HG02852 (cell line): ENCODE measurements around the gene RIC1.
A peak's percentile ranks its signal among the peaks of the same experiment; 100 is the strongest.
"Not testable (repeated sequence)": the region's sequence is repeated elsewhere in the genome, so short reads cannot be mapped to it uniquely, and the experiment has no call there.

Experiments
- ATAC-seq: cut with Tn5 transposase; IDR thresholded peaks from one replicate; pipeline ENCODE4 v1.9.1; 2021; ENCODE audit warnings: mild to moderate bottlenecking, moderate library complexity; ENCODE audit not compliant: unreplicated experiment

The RIC1 gene

DNA sequence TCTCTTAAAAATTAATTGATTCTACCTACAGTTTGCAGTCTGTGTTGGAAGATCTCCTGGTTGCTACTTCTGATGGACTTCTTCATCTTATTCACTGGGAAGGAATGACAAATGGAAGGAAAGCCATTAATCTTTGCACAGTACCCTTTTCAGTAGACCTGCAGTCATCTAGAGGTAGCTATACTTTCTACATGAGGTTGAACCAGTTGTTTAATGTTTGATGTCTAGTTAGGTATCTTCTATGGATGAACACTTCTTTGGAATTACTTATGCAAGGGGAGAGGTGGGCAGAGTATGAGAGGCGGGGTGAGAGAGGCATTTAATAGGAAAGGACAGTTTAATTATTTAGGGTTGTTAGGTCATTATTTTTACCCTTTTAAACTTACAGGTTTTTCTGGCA lies 91.2 kb downstream of the RIC1 start:
- ATAC-seq, result no peak

DNA sequence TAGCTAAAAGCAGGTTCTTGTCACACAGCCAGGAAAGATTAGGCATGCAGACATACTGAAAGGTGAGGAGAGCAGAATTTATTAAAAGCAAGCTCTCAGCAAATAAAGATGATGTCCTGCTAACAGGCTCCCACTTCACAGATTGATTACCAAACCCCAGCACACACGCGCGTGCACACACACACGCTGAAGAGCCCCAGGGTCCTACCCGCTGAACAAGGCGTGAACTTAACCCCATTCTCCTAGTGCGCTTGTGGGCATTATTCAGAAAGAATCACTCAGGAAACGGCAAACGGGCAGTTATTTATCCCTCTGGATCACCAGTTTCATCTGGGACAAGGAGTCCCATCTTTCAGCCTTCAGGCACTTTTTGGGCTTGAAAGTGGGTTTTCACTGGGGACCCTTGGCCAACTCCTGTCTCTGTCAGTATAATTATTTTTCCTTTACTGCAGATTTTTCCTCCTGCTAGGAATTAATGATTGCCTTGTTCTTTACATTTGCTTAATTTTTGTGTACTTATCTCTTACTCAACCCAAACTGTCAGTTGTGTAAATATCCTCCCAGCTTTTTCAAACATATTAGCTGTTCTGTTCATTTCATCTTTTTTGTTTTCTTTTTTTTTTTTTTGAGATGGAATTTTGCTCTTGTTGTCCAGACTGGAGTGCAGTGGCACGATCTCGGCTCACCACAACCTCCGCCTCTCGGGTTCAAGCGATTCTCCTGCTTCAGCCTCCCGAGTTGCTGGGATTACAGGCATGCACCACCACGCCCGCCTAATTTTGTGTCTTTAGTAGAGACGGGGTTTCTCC lies 92.6 kb downstream of the RIC1 start:
- no peak for ATAC-seq

GRCh38 chr9:5722679-5723078 lies 93.8 kb downstream of the RIC1 start:
- ATAC-seq, result not testable (repeated sequence)

GRCh38 chr9:5735072-5735471 lies 106.2 kb downstream of the RIC1 start:
- no peak for ATAC-seq

DNA sequence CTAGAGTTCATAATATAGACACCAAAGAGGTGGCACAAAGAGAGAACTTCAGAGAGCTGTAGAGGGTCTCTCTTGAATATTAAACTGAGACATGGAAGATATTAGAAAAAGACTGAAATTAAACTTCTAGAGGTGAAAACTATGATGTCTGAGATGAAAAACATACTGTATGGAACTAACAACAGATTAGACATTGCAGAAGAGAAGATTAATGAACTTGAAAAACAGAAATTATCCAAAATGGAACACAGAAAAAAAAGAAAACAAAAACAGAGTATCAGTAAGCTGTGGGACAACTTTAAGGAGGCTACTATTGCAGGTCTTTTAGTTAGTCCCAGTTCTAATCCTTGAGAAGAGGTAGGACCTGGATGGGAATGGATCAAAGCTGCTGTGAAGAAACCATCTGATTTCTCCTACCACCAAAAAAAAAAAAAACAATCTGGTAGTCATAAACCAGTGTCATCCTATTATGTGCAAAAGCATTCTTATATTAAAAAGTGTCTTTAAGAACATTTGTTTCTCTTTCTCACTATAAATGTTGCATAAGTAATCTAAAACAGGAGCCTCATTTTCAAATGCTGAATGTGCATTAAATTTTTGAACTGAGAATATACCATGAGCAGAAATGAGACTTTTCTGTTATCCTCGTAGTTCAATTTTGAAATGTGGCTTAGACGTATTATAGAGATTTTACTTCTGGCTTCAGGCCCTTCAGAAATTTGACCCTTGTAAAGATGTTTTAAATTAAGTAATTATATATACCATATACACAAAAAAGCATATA lies 107.8 kb downstream of the RIC1 start:
- ATAC-seq, result no peak

DNA sequence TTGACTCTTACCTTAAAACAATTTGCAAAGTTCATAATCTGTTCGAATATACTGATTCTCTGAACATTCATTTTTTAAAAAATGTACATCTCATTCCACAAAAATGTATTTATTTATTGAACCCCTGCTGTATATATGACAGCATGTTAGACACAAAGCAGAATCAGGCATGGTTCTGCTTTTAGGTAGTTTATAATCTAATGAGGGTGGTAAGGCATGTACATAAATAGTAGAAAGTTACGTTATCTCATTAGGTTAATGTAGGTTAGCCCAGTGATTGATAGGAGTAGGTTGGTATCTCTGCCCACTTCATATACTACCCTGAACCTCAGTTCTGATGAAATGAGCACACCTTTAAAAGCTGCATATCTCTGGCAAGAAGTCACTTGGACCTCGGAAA lies 114.2 kb downstream of the RIC1 start:
- no peak for ATAC-seq

GRCh38 chr9:5748438-5748837 lies 119.5 kb downstream of the RIC1 start:
- no peak for ATAC-seq

DNA sequence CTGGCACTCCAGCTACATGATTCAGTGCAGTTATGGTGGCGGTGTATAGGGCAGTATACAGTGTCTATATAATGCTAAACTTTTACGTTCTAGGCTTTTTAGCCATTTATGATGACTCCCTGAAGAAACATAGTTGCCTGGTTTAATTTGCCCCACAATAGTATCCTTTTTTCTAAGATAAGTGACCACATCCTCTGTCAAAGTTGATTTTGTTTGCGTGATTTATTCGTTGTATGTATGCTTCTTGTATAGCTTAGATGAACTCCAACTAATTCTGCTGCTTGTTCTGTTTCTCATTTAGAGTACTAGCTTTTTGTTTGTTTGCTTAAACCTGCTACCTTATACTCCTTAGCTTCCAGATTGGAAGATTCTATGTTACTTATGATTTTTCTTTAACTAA lies 120.4 kb downstream of the RIC1 start:
- no peak for ATAC-seq

GRCh38 chr9:5750569-5750968 lies 121.7 kb downstream of the RIC1 start:
- ATAC-seq, result no peak

DNA sequence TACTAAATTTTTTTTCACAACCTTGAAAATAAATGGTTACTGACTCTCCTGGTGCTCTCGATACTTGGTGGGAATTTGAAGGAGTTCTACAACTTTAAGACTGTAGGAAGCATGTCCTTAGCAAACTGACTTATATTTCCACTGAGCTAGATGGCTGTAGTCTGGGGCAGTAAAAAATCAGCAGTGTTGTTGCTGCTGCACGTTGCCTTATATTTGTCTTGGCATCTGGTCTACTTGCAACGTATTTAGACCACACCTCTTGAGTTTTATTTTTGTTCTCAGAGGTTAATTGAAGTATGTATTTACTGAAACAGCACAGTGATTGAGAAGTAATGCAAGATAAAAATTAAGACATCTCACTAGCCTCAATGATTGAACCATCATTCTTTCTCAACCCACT lies 127.7 kb downstream of the RIC1 start:
- no peak for ATAC-seq

GRCh38 chr9:5760338-5760737 lies 131.4 kb downstream of the RIC1 start:
- no peak for ATAC-seq

DNA sequence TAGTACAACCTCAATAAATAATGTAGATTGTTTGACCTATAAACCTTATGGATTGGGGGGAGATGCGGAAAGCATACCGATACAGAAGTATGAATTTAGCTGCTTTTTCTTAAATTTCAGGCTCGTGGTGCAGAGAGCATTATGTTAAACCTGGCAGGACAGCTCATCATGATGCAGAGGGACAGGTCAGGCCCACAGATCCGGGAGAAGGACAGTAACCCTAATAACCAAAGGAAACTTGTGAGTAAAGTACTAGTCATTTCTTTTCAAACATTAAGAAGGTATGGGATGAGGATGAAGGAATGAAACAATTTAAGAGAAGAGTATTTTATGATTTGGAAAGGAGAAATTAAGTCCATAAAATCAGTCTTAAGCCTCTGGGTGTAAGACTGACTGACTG lies 133.5 kb downstream of the RIC1 start:
- no peak for ATAC-seq

DNA sequence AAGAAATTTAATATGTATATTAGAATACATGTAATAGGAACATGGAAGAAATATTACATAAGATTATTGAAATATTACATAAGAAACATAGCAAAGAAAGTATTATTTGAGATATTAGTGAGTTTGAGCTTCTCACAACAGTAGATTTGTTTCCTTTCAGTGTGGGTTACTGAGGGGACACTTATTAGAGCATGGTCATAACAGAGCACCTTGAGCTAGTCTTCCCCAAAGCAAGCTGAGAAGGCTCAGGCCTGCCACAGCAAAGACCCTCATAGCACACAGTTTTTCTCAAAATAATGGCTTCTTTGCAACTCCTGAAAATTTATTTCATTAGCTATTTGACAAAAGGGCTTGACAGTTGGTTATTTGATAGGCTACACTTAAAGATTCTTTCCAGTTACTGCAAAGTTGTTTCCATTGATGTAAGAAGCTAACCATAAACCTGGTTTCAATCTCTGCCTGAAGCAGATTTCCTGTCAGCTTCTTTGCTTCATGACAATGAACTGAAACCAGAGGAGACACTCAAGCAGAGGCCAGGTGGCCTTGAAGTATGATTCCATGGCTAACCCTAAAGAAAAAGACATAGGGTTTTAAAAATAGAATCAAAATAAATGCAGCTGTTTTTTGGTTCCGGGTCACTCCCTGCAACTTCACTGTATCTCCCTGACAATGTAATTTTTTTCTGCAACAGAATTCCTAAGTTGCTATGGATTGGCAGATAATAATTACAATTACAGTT lies 135.4 kb downstream of the RIC1 start:
- ATAC-seq, result peak; percentile 88

DNA sequence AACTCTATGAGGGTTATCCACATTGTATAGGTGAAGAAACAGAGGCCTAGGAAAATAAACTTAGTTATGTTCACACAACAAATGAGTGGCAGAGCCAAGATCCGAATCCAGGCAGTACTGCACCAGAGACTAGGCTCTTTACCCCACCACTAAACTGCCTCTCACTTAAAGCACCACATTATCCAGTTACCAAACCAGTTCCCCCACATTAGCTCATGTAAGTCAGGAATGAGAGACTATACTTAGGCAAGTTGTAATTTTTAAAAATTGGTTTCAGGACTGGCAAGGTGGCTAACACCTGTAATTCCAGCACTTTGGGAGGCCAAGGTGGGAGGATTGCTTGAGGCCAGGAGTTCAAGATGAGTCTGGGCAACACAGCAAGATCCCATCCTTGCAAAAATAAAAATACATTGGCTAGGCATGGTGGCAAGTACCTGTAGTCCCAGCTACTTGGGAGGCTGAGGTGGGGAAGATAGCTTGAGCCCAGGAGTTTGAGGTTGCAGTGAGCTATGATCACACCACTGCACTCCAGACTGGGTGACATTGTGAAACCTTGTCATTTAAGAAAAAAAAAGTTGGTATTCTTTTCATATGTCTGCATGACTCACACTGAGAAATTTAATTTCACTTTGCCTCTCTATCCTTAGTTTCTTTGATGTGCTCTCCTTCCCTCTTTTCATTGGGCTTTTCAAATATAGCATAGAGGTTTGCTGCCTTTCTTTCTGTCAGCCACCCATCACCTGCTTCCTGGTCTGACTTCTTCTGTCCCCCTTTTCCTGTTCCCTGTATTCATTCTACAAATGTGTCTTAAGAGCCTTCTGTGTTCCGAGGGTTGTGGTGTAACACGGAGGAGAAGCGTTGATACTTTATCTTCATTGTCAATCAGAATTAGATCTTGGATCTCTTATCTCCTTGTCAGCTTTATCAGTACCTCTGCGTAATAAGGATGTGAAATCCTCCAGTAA lies 139.3 kb downstream of the RIC1 start:
- ATAC-seq, result no peak

GRCh38 chr9:5773324-5773999 lies 144.6 kb downstream of the RIC1 start:
- ATAC-seq, result no peak

- no peak for ATAC-seq
Observed at GRCh38 chr9:5778805-5779204, 149.9 kb downstream of the RIC1 start.

GRCh38 chr9:5779705-5780218 lies 150.9 kb downstream of the RIC1 start:
- not testable (repeated sequence) for ATAC-seq

DNA sequence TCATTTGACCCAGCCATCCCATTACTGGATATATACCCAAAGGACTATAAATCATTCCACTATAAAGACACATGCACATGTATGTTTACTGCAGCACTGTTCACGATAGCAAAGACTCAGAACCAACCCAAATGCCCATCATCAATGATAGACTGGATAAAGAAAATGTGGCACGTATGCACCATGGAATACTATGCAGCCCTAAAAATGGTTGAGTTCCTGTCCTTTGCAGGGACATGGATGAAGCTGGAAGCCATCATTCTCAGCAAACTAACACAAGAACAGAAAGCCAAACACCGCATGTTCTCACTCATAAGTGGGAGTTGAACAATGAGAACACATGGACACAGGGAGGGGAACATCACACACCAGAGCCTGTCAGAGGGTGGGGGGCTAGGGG lies 154.5 kb downstream of the RIC1 start:
- not testable (repeated sequence) for ATAC-seq

- ATAC-seq, result no peak
Observed at GRCh38 chr9:5783982-5784381, 155.1 kb downstream of the RIC1 start.
